GM23338 (cell line): Measurements from ENCODE around the gene PTMA. TPM values are rescaled to one million over a fixed set of nuclear protein-coding genes. Genes with fewer than 3 reads are reported as not detected.
A peak's percentile ranks its signal among the peaks of the same experiment; 100 is the strongest.

Source experiments
- ATAC-seq: fragments of 200-7000 bp; cut with Tn5 transposase; 3 replicates; pipeline ENCODE4 v1.9.1; 2020
- DNase-seq: peaks from one replicate; pipeline ENCODE4 v3.0.0-alpha.2; 2015; ENCODE audit warnings: low spot score
- H2AFZ ChIP-seq: fragments of 200-600 bp; sonication (generic); 2 replicates; pipeline ENCODE4 v1.8.0; 2016; ENCODE audit warnings: antibody characterized with exemption, mild to moderate bottlenecking, moderate library complexity
- H3F3A ChIP-seq: fragments of 200-600 bp; sonication (generic); replicated peaks from 2 replicates; pipeline ENCODE4 v1.8.0; 2017; ENCODE audit warnings: antibody characterized with exemption, mixed run types, low read depth
- H3K27ac ChIP-seq: fragments of 200-600 bp; sonication (generic); 2 replicates; pipeline ENCODE4 v1.6.1; 2016; ENCODE audit warnings: low read depth
- H3K27me3 ChIP-seq: fragments of 200-600 bp; sonication (generic); 2 replicates; pipeline ENCODE4 v1.8.0; 2016; ENCODE audit warnings: mild to moderate bottlenecking, mixed run types, moderate library complexity; ENCODE audit not compliant: insufficient read depth
- H3K36me3 ChIP-seq: fragments of 200-600 bp; sonication (generic); 2 replicates; pipeline ENCODE4 v1.8.0; 2016; ENCODE audit warnings: mild to moderate bottlenecking; ENCODE audit not compliant: insufficient read depth
- H3K4me1 ChIP-seq: fragments of 200-600 bp; sonication (generic); 2 replicates; pipeline ENCODE4 v1.8.0; 2016; ENCODE audit warnings: mild to moderate bottlenecking, moderate library complexity; ENCODE audit not compliant: insufficient read depth
- H3K4me2 ChIP-seq: fragments of 200-600 bp; sonication (generic); 2 replicates; pipeline ENCODE4 v1.7.1; 2017; ENCODE audit warnings: mixed run types
- H3K4me3 ChIP-seq: fragments of 200-600 bp; sonication (generic); 2 replicates; pipeline ENCODE4 v1.6.1; 2016; ENCODE audit warnings: mixed run types
- H3K79me2 ChIP-seq: fragments of 200-600 bp; sonication (generic); replicated peaks from 2 replicates; pipeline ENCODE4 v1.8.0; 2017; ENCODE audit warnings: mild to moderate bottlenecking; ENCODE audit not compliant: insufficient read depth
- H3K9me2 ChIP-seq: fragments of 200-600 bp; sonication (generic); 2 replicates; pipeline ENCODE4 v1.8.0; 2017; ENCODE audit not compliant: insufficient read depth
- H4K20me1 ChIP-seq: fragments of 200-600 bp; sonication (generic); replicated peaks from 2 replicates; pipeline ENCODE4 v1.8.0; 2017; ENCODE audit warnings: mild to moderate bottlenecking; ENCODE audit not compliant: insufficient read depth
- H3K27ac Mint-ChIP-seq: 2 replicates; pipeline ENCODE4 v1.8.0; 2020; ENCODE audit warnings: inconsistent platforms, mild to moderate bottlenecking, moderate library complexity, mixed read lengths
- H3K27me3 Mint-ChIP-seq: 3 replicates; pipeline ENCODE4 v1.8.0; 2022; ENCODE audit warnings: low read depth, mild to moderate bottlenecking, moderate library complexity, mixed read lengths, inconsistent platforms; ENCODE audit not compliant: insufficient read depth, poor library complexity
- H3K36me3 Mint-ChIP-seq: 3 replicates; pipeline ENCODE4 v1.8.0; 2021; ENCODE audit warnings: low read depth, mild to moderate bottlenecking, inconsistent platforms, moderate library complexity, mixed read lengths
- H3K4me1 Mint-ChIP-seq: 3 replicates; pipeline ENCODE4 v1.8.0; 2020; ENCODE audit warnings: mild to moderate bottlenecking, inconsistent platforms, mixed read lengths
- H3K4me3 Mint-ChIP-seq: 3 replicates; pipeline ENCODE4 v1.8.0; 2021; ENCODE audit warnings: moderate library complexity, mild to moderate bottlenecking, inconsistent platforms, mixed read lengths
- H3K9me3 Mint-ChIP-seq: 3 replicates; pipeline ENCODE4 v1.8.0; 2020; ENCODE audit warnings: moderate library complexity, mild to moderate bottlenecking, inconsistent platforms, mixed read lengths
- CREB1 ChIP-seq: fragments of 250-450 bp; sonication (Bioruptor Pico); IDR thresholded peaks from 2 replicates; pipeline ENCODE4 v1.5.0; 2020; ENCODE audit warnings: low read depth, mild to moderate bottlenecking, moderate library complexity
- EZH2 ChIP-seq: fragments of 200-600 bp; sonication (generic); IDR thresholded peaks from one replicate; pipeline ENCODE4 v1.8.0; 2017; ENCODE audit warnings: antibody characterized with exemption, mild to moderate bottlenecking, low read depth; ENCODE audit not compliant: unreplicated experiment
- EZH2phosphoT487 ChIP-seq: fragments of 200-600 bp; sonication (generic); IDR thresholded peaks from one replicate; pipeline ENCODE4 v1.8.1; 2018; ENCODE audit warnings: antibody characterized with exemption; ENCODE audit not compliant: unreplicated experiment
- JUNB ChIP-seq: IDR thresholded peaks from one replicate; pipeline ENCODE4 v1.6.1; 2016; ENCODE audit warnings: antibody characterized with exemption; ENCODE audit not compliant: unreplicated experiment
- ZNF331 ChIP-seq: fragments of 250-450 bp; sonication (Bioruptor Pico); IDR thresholded peaks from 2 replicates; pipeline ENCODE4 v1.5.0; 2020; ENCODE audit warnings: low read depth, mild to moderate bottlenecking, moderate library complexity
- polyA plus RNA-seq: library from polyadenylated mRNA; unstranded; fragments of >200 nt; fragmentation: Nextera tagmentation; extraction: Ambion mirVana; gene quantifications from 2 replicates; pipeline ENCODE4 v1.2.1, GENCODE V29; 2016
- total RNA-seq: library from RNA; depleted of rRNA; stranded (reverse); fragments of >200 nt; shearing (Covaris generic); gene quantifications from 2 replicates; pipeline ENCODE4 v1.2.3, GENCODE V29; 2014
- TF ChIP-seq, protein P1 (sequence below): IDR thresholded peaks from 2 replicates; pipeline ENCODE4 v1.6.1; 2016; ENCODE audit warnings: antibody characterized with exemption
- TF ChIP-seq, protein P2 (sequence below): IDR thresholded peaks from one replicate; pipeline ENCODE4 v1.6.1; 2018; ENCODE audit warnings: antibody characterized with exemption; ENCODE audit not compliant: unreplicated experiment
- TF ChIP-seq, protein P3 (sequence below), 2 experiments: fragments of 200-600 bp in 1 of 2; sonication (generic) in 1 of 2; conservative IDR thresholded peaks; 2 replicates each; pipeline versions ENCODE4 v1.5.1 to v1.6.1; 2016 to 2017; ENCODE audit warnings: antibody characterized with exemption in 2 of 2, low read depth in 2 of 2, mild to moderate bottlenecking in 2 of 2, moderate library complexity in 1 of 2

PTMA gene
- total and polyA plus RNA-seq, 2 experiments from 2014 or later: 1,861 to 8,990 TPM

DNA sequence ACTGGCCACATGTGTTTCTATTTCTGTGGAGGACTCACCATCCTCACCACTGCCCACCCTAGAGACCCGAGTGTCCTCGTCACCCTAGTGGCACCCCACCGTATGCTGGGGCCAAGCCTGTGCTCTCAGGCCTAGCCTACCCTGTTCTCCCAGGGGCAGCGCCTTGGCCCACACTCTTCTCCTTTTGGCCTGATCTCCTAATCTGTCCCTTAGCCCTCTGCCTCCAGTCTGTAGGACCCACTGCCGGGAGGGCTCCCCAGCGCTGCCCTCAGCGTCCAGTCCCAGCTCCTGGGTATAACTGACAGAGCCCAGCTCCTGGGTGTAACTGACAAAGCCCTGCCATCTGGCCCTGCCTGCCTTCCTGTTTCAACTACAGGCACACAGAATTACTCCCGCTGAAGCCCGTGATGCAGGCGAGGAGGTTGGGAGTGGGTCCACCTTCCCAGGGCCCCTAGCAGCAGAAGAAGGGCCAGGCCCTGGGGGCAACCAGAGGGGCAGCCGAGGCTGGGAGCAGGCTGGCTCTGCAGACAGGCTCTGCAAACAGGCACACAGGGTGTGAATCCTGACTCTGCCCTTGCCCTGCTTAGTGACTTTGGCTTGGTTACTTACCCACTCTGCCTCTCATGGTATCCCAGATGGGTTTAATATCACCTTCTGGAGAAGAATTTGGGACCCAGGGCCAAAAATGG is 25.6 kb upstream of the PTMA start:
- H3K79me2 ChIP-seq: no peaks in the 10 kb centered on the region; the same call in 1 of the 2 replicates
- peaks cover 44% of the 10 kb centered on the region for H3K4me1 Mint-ChIP-seq
- no peaks in the 10 kb centered on the region for H3K9me2 ChIP-seq
- peaks cover 37% of the 10 kb centered on the region for H3F3A ChIP-seq
- H2AFZ ChIP-seq: no peak overlapping the region
- H3K4me3 ChIP-seq: no peak overlapping the region
- no peaks in the 10 kb centered on the region for H3K36me3 ChIP-seq
- ATAC-seq (no peak), DNase-seq (no peak)
- H3K4me2 ChIP-seq: peak overlapping the region; percentile 92; the same call in 1 of the 2 replicates
- H4K20me1 ChIP-seq: no peaks in the 10 kb centered on the region
- peaks cover 45% of the 10 kb centered on the region for H3K4me1 ChIP-seq
- H3K27me3 ChIP-seq: no peaks in the 10 kb centered on the region
- peak overlapping the region; percentile 85 for H3K4me3 Mint-ChIP-seq
- H3K27me3 Mint-ChIP-seq: peaks cover 37% of the 10 kb centered on the region
- H3K27ac ChIP-seq: no peak overlapping the region
- H3K36me3 Mint-ChIP-seq: no peaks in the 10 kb centered on the region; the same call in 2 of the 3 replicates
- peak overlapping the region; percentile 99 for H3K27ac Mint-ChIP-seq
- TF ChIP-seq EZH2 (no peak), CREB1 (no peak), ZNF331 (CRISPR knock-in tag) (no peak), JUNB (no peak), EZH2phosphoT487 (no peak)
- TF ChIP-seq, protein P1, sequence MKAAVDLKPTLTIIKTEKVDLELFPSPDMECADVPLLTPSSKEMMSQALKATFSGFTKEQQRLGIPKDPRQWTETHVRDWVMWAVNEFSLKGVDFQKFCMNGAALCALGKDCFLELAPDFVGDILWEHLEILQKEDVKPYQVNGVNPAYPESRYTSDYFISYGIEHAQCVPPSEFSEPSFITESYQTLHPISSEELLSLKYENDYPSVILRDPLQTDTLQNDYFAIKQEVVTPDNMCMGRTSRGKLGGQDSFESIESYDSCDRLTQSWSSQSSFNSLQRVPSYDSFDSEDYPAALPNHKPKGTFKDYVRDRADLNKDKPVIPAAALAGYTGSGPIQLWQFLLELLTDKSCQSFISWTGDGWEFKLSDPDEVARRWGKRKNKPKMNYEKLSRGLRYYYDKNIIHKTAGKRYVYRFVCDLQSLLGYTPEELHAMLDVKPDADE: no peak
- TF ChIP-seq, protein P2, sequence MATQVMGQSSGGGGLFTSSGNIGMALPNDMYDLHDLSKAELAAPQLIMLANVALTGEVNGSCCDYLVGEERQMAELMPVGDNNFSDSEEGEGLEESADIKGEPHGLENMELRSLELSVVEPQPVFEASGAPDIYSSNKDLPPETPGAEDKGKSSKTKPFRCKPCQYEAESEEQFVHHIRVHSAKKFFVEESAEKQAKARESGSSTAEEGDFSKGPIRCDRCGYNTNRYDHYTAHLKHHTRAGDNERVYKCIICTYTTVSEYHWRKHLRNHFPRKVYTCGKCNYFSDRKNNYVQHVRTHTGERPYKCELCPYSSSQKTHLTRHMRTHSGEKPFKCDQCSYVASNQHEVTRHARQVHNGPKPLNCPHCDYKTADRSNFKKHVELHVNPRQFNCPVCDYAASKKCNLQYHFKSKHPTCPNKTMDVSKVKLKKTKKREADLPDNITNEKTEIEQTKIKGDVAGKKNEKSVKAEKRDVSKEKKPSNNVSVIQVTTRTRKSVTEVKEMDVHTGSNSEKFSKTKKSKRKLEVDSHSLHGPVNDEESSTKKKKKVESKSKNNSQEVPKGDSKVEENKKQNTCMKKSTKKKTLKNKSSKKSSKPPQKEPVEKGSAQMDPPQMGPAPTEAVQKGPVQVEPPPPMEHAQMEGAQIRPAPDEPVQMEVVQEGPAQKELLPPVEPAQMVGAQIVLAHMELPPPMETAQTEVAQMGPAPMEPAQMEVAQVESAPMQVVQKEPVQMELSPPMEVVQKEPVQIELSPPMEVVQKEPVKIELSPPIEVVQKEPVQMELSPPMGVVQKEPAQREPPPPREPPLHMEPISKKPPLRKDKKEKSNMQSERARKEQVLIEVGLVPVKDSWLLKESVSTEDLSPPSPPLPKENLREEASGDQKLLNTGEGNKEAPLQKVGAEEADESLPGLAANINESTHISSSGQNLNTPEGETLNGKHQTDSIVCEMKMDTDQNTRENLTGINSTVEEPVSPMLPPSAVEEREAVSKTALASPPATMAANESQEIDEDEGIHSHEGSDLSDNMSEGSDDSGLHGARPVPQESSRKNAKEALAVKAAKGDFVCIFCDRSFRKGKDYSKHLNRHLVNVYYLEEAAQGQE: no peak
- TF ChIP-seq, protein P3, sequence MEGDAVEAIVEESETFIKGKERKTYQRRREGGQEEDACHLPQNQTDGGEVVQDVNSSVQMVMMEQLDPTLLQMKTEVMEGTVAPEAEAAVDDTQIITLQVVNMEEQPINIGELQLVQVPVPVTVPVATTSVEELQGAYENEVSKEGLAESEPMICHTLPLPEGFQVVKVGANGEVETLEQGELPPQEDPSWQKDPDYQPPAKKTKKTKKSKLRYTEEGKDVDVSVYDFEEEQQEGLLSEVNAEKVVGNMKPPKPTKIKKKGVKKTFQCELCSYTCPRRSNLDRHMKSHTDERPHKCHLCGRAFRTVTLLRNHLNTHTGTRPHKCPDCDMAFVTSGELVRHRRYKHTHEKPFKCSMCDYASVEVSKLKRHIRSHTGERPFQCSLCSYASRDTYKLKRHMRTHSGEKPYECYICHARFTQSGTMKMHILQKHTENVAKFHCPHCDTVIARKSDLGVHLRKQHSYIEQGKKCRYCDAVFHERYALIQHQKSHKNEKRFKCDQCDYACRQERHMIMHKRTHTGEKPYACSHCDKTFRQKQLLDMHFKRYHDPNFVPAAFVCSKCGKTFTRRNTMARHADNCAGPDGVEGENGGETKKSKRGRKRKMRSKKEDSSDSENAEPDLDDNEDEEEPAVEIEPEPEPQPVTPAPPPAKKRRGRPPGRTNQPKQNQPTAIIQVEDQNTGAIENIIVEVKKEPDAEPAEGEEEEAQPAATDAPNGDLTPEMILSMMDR (conservative IDR thresholded peaks at IDR 0.05; ENCODE audit: low read depth in 2 of 2): no peak
- no peaks in the 10 kb centered on the region for H3K9me3 Mint-ChIP-seq
